GM12878 (cell line): Measurements from ENCODE around the gene IQCH. TPM values are rescaled to one million over a fixed set of nuclear protein-coding genes. Genes with fewer than 3 reads are reported as not detected.

Experiments
- ATAC-seq: fragments of 200-7000 bp; cut with Tn5 transposase; 3 replicates; pipeline ENCODE4 v1.9.1; 2020; ENCODE audit warnings: mild to moderate bottlenecking, moderate library complexity
- Bru-seq: library from RNA; stranded (reverse); fragments of 400-500 nt; gene quantifications from one replicate; lab custom pipeline; 2021; lab: Mats Ljungman, UMichigan
- BruChase-seq, 2 experiments: library from RNA; stranded (reverse); fragments of 400-500 nt; gene quantifications; one replicate each; lab custom pipeline; 2021; lab: Mats Ljungman, UMichigan
- BruUV-seq: library from RNA; stranded (reverse); fragments of 400-500 nt; replicated peaks from 2 replicates; lab custom pipeline; 2021; lab: Mats Ljungman, UMichigan
- CTCF ChIA-PET: fragments of 300-600 bp; sonication (Branson Sonifier 250); formaldehyde crosslinking; extraction: SDS; loops from one replicate; lab custom pipeline; 2021; ENCODE audit warnings: inconsistent platforms; lab: Yijun Ruan, JAX
- POLR2A ChIA-PET: fragments of 350-600 bp; formaldehyde crosslinking; extraction: SDS; loops from one replicate; lab custom pipeline; 2021; ENCODE audit warnings: inconsistent platforms; lab: Charles Lee
- RAD21 ChIA-PET: fragments of 300-600 bp; sonication (Branson Sonifier 250); formaldehyde crosslinking; loops from one replicate; lab custom pipeline; 2023; ENCODE audit warnings: antibody characterized with exemption; ENCODE audit not compliant: unreplicated experiment; lab: Charles Lee
- SMC1A ChIA-PET: fragments of 300-600 bp; sonication (Branson Sonifier 250); formaldehyde crosslinking; loops from one replicate; lab custom pipeline; 2023; ENCODE audit not compliant: unreplicated experiment, uncharacterized antibody; lab: Charles Lee
- DNase-seq: peaks from one replicate; pipeline ENCODE4 v3.0.0-alpha.2; 2011; ENCODE audit warnings: low read depth, low spot score
- FAIRE-seq: peaks from 3 replicates; lab custom pipeline; 2011; peaks lifted over from hg19 to GRCh38; lab: Jason Lieb, UNC
- H2AFZ ChIP-seq: 2 replicates; pipeline ENCODE4 v1.6.0; 2011; ENCODE audit warnings: low read depth, low read length, control low read depth; ENCODE audit not compliant: control insufficient read depth
- H3K27ac ChIP-seq: 2 replicates; pipeline ENCODE4 v1.5.1; 2011; ENCODE audit warnings: control low read depth; ENCODE audit not compliant: control insufficient read depth, insufficient read depth
- H3K27me3 ChIP-seq, 2 experiments: replicated peaks in 1 of 2; 2 replicates each; pipeline versions ENCODE4 v1.6.0 to v1.6.1; 2011; ENCODE audit warnings: low read length in 1 of 2; ENCODE audit not compliant: control insufficient read depth in 2 of 2, insufficient read depth in 2 of 2
- H3K36me3 ChIP-seq, 2 experiments: 2 replicates each; pipeline ENCODE4 v1.5.1; 2011; ENCODE audit warnings: low read length in 1 of 2; ENCODE audit not compliant: control insufficient read depth in 2 of 2, insufficient read depth in 2 of 2
- H3K4me1 ChIP-seq: 2 replicates; pipeline ENCODE4 v1.6.1; 2011; ENCODE audit warnings: mild to moderate bottlenecking, low read length, moderate library complexity, mixed read lengths; ENCODE audit not compliant: control insufficient read depth, insufficient read depth
- H3K4me2 ChIP-seq: 2 replicates; pipeline ENCODE4 v1.6.0; 2011; ENCODE audit warnings: control low read depth; ENCODE audit not compliant: control insufficient read depth, insufficient read depth
- H3K4me3 ChIP-seq: fragments of 200-600 bp; sonication (generic); 2 replicates; pipeline ENCODE4 v1.5.1; 2016
- H3K79me2 ChIP-seq: 2 replicates; pipeline ENCODE4 v1.6.0; 2011; ENCODE audit warnings: low read length; ENCODE audit not compliant: control insufficient read depth, insufficient read depth
- H3K9ac ChIP-seq: 2 replicates; pipeline ENCODE4 v1.8.0; 2011; ENCODE audit warnings: low read length, control low read depth, mixed read lengths; ENCODE audit not compliant: control insufficient read depth, insufficient read depth
- H3K9me3 ChIP-seq: replicated peaks from 3 replicates; pipeline ENCODE4 v1.5.1; 2011; ENCODE audit warnings: mild to moderate bottlenecking, low read length; ENCODE audit not compliant: control insufficient read depth, insufficient read depth
- H4K20me1 ChIP-seq: 2 replicates; pipeline ENCODE4 v1.6.0; 2011; ENCODE audit not compliant: control insufficient read depth, insufficient read depth
- ATF3 ChIP-seq: IDR thresholded peaks from 2 replicates; pipeline ENCODE4 v1.6.1; 2011; ENCODE audit warnings: low read depth, mild to moderate bottlenecking, low read length, moderate library complexity, borderline replicate concordance; ENCODE audit errors: extremely low read depth
- ATF7 ChIP-seq: fragments of 450-650 bp; IDR thresholded peaks from 2 replicates; pipeline ENCODE4 v1.6.1; 2016; ENCODE audit warnings: low read depth, mild to moderate bottlenecking
- CBX5 ChIP-seq: sonication (generic); IDR thresholded peaks from 2 replicates; pipeline ENCODE4 v1.6.1; 2016; ENCODE audit warnings: low read depth, moderate library complexity, mild to moderate bottlenecking, inconsistent platforms
- RAD21 ChIP-seq: IDR thresholded peaks from 2 replicates; pipeline ENCODE4 v1.6.1; 2011; ENCODE audit warnings: mild to moderate bottlenecking, low read depth, low read length, moderate library complexity; ENCODE audit not compliant: insufficient read depth
- RB1 ChIP-seq: fragments of 450-650 bp; formaldehyde crosslinking; IDR thresholded peaks from 2 replicates; pipeline ENCODE4 v1.6.1; 2017; ENCODE audit warnings: mild to moderate bottlenecking, borderline replicate concordance
- SP1 ChIP-seq: IDR thresholded peaks from one replicate; pipeline ENCODE4 v1.6.1; 2011; ENCODE audit warnings: low read depth, low read length
- SREBF1 ChIP-seq: IDR thresholded peaks from 2 replicates; pipeline ENCODE4 v1.6.1; 2012; ENCODE audit warnings: mild to moderate bottlenecking, low read length
- SUPT20H ChIP-seq: IDR thresholded peaks from 2 replicates; pipeline ENCODE4 v1.6.1; 2011; ENCODE audit warnings: low read depth, mild to moderate bottlenecking, low read length, moderate library complexity, borderline replicate concordance; ENCODE audit not compliant: control insufficient read depth
- USF2 ChIP-seq: IDR thresholded peaks from 2 replicates; pipeline ENCODE4 v1.6.1; 2011; ENCODE audit warnings: low read depth, low read length, improper control_type of control experiment, borderline replicate concordance
- ZNF24 ChIP-seq: fragments of 450-650 bp; IDR thresholded peaks from 2 replicates; pipeline ENCODE4 v1.6.1; 2017; ENCODE audit warnings: antibody characterized with exemption, mild to moderate bottlenecking
- WGBS: methylation state at CpG from one replicate; pipeline ENCODE4 v1.1.6; 2016; ENCODE audit warnings: low lambda C conversion rate; ENCODE audit not compliant: insufficient replicate concordance, insufficient coverage; ENCODE audit errors: missing lambda C conversion rate; 5-methylcytosine and 5-hydroxymethylcytosine counted together
- in situ Hi-C: fragments of 300-500 bp; cut with MboI; formaldehyde crosslinking; loops from 9 replicates; pipeline ENCODE4 v1.14.3; 2018; ENCODE audit warnings: mixed read lengths
- intact Hi-C: fragments of 100-400 bp; cut with micrococcal nuclease; formaldehyde crosslinking; loops from one replicate; pipeline ENCODE4 v1.14.2; 2022; ENCODE audit not compliant: unreplicated experiment
- long read RNA-seq, 2 experiments: library from polyadenylated mRNA; unstranded; transcript quantifications; one replicate each; pipeline ENCODE4 v2.0.0, GENCODE V29; 2019 to 2020
- polyA minus RNA-seq, 3 experiments: library from RNA; depleted of rRNA, polyadenylated mRNA; stranded (reverse); fragments of >200 nt; gene quantifications; 2 replicates each; pipeline ENCODE4 v1.2.3, GENCODE V29; 2011
- polyA plus RNA-seq, 11 experiments: library from polyadenylated mRNA; depleted of rRNA in 4 of 11; unstranded in 6 of 11; stranded (reverse) in 5 of 11; fragments of >200 nt; fragmentation: Nextera tagmentation in 4 of 11; fragmentation: Illumina TruSeq in 1 of 11; extraction: Ambion mirVana in 4 of 11; extraction: Trizol in 1 of 11; gene quantifications; 1 replicate in 1 of 11; 2 replicates in 10 of 11; pipeline versions ENCODE4 v1.2.1 to v1.2.3, GENCODE V29; 2011 to 2016; ENCODE audit warnings: inconsistent platforms in 2 of 11, missing spikeins in 2 of 11, low read depth in 1 of 11
- total RNA-seq, 4 experiments: library from RNA; depleted of rRNA in 3 of 4; stranded (reverse); fragments of >200 nt in 3 of 4; fragmentation: Illumina TruSeq in 1 of 4; extraction: Trizol in 1 of 4; gene quantifications; 2 replicates each; pipeline versions ENCODE4 v1.2.1 to v1.2.3, GENCODE V29; 2013 to 2021
- TF ChIP-seq, protein P1 (sequence below): fragments of 450-650 bp; conservative IDR thresholded peaks from 2 replicates; pipeline ENCODE4 v1.6.1; 2017; ENCODE audit warnings: mild to moderate bottlenecking, moderate library complexity
- TF ChIP-seq, protein P2 (sequence below): fragments of 450-650 bp; IDR thresholded peaks from 2 replicates; pipeline ENCODE4 v1.6.1; 2017; ENCODE audit warnings: low read depth, mild to moderate bottlenecking, moderate library complexity

IQCH gene
- total RNA-seq (2013; cell fraction: nucleolus; rRNA removed): 15.0 and 15.8 TPM in 2 replicates
- total RNA-seq (2014; rRNA removed) (1.2 TPM in 2 replicates), total RNA-seq (2014; rRNA removed; fragmentation: Illumina TruSeq; extraction: Trizol) (0.94 and 1.2 TPM in 2 replicates), total RNA-seq (2021) (0.41 and 0.96 TPM in 2 replicates), polyA plus RNA-seq (2011; rRNA removed) (0.31 and 0.92 TPM in 2 replicates), polyA plus RNA-seq (2014; fragmentation: Illumina TruSeq; extraction: Trizol) (0.48 and 1.2 TPM in 2 replicates), polyA plus RNA-seq (2014; fragmentation: Nextera tagmentation; extraction: Ambion mirVana) (1 to 10 TPM in 1 of 2 experiments, under 1 TPM in 1; 0.58 to 1.3 TPM), polyA plus RNA-seq (2014; rRNA removed) (0.29 and 0.99 TPM in 2 replicates), polyA plus RNA-seq (2016; fragmentation: Nextera tagmentation; extraction: Ambion mirVana) (1 to 10 TPM; 1.0 to 1.2 TPM), polyA minus RNA-seq (2011; rRNA and poly(A)+ RNA removed) (0.82 and 2.0 TPM in 2 replicates), Bru-seq, nascent RNA (percentile 29 among the genes with signal in this experiment), BruChase-seq, experiment 1, labeled RNA remaining after a 6-hour chase (percentile 23 among the genes with signal in this experiment), BruChase-seq, experiment 2, labeled RNA remaining after a 2-hour chase (percentile 25 among the genes with signal in this experiment)
- polyA plus RNA-seq (2011; ENCODE audit: low read depth): 0.20 TPM
- polyA plus RNA-seq (2011; cell fraction: cytosol; rRNA removed): 0.10 and 0.28 TPM in 2 replicates
- polyA plus RNA-seq (2011; cell fraction: nucleus; rRNA removed): 0.26 and 1.0 TPM in 2 replicates
- 0.62 and 0.81 TPM in 2 replicates for polyA plus RNA-seq (2012)
- 0.83 TPM in 1 of 2 replicates, not detected in the other for polyA minus RNA-seq (2011; cell fraction: cytosol; rRNA and poly(A)+ RNA removed)
- 1.1 and 2.7 TPM in 2 replicates for polyA minus RNA-seq (2011; cell fraction: nucleus; rRNA and poly(A)+ RNA removed)
- long read RNA-seq, experiment 1: 0 reads
- long read RNA-seq, experiment 2, partial matches to known transcripts: 1 of 6 reads
- long read RNA-seq, experiment 2, other reads (novel, unspliced or antisense): 5 of 6 reads

DNA sequence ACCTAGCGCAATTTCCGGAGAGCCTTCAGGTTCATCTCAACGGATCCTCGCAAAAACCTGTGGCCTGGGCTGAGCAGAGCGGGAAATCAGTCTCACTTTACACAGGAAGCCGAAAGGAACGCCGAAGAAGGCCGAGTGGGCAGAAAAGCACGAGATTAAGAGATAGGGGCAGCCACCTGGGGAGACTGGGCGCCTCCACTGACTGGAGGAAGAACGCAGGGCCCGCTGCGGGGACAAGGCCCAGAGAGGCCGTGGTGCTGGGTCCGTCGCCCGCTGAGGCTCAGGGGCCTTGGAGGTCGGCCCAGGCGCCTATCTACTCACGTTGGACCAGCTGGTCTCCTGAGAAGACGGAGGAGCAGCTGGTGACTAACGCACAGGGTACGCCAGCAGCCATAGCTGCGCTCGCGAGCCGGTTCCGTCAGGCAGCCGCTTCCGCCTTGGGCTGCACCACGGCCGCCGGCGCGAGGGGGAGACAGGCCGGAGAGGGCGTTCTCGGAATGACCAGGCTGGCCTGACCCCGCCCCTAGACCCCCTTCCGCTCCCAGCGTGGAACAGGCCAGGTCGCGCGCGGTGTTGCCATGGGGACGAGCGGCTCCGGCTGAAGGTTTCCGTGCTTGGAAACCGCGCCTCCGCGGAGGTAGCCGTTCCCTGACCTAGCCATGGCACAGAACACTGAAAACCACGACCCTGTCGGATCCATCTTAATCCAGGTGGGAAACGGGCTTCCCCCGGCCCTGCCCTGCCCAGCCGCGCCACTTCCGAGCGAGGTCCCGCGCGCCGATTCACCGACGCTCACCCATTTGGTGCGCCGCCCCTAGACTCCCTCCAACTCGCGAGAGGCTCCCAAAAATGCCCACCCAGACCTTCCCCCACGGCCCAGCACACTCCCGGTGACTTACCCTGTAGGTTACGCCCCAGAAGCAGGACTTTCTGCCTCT lies at the start of gene IQCH, which contains the start of gene AAGAB:
Gene IQCH, plus strand, starts transcription at position 549 of the 938 bp plus-strand sequence. Its CDS starts 111 bp downstream, at position 660.
Gene AAGAB, minus strand, starts transcription at position 424 of the 938 bp plus-strand sequence. Its CDS starts 30 bp downstream, at position 394.
- in situ Hi-C loops (no loop called here), intact Hi-C loops (loop anchor here (5.0 kb wide), 1 partner anchor 308 kb away; no protein-coding TSS in a partner anchor)
- 1% methylated on average over 65 of the region's 76 CpGs for WGBS
- H3K9ac ChIP-seq: peak within 1 kb of the TSS; percentile 90
- H3K27ac ChIP-seq: peak within 1 kb of the TSS; percentile 78
- H3K9me3 ChIP-seq: no peaks in the 10 kb centered on the region
- FAIRE-seq: peak; percentile 81
- ChIA-PET POLR2A (interaction anchor here (1.4 kb wide), 1 partner anchor 52 kb away, joined by 3 read pairs; no protein-coding TSS in a partner anchor), RAD21 (interaction anchor here (0.7 to 1.0 kb wide), 2 partner anchors 114 to 154 kb away, joined by 3 to 4 read pairs; no protein-coding TSS in a partner anchor), CTCF (interaction anchor here (0.6 to 1.3 kb wide), 2 partner anchors 15 to 1901 kb away, joined by 3 read pairs; no protein-coding TSS in a partner anchor), SMC1A (interaction anchor here (1.0 to 2.5 kb wide), 5 partner anchors 13 to 141 kb away, joined by 3 to 9 read pairs (median 3); no protein-coding TSS in a partner anchor)
- peak within 1 kb of the TSS; percentile 84 for H3K4me3 ChIP-seq
- peak; percentile 97 for ATAC-seq
- no peaks in the 10 kb centered on the region for H3K27me3 ChIP-seq
- H4K20me1 ChIP-seq: no peaks in the 10 kb centered on the region
- H3K36me3 ChIP-seq: no peaks in the 10 kb centered on the region
- H3K4me1 ChIP-seq: no peaks in the 10 kb centered on the region
- H3K79me2 ChIP-seq: peaks cover 25% of the 10 kb centered on the region
- DNase-seq: peak; percentile 90
- peak within 1 kb of the TSS; percentile 87 for H3K4me2 ChIP-seq
- BruUV-seq: no TSS peak
- peak within 1 kb of the TSS; percentile 87 for H2AFZ ChIP-seq
- TF ChIP-seq ATF7 (peak; percentile 99), SREBF1 (peak; percentile 99), RAD21 (no peak), SP1 (peak; percentile 99), USF2 (no peak), ZNF24 (0 out of 2 replicates have a peak, but pooled peaks have one; percentile 49), ATF3 (no peak), RB1 (peak; percentile 96; the same call in 1 of the 2 replicates), SUPT20H (no peak), CBX5 (peak; percentile 73; the same call in 1 of the 2 replicates)
- TF ChIP-seq, protein P1, sequence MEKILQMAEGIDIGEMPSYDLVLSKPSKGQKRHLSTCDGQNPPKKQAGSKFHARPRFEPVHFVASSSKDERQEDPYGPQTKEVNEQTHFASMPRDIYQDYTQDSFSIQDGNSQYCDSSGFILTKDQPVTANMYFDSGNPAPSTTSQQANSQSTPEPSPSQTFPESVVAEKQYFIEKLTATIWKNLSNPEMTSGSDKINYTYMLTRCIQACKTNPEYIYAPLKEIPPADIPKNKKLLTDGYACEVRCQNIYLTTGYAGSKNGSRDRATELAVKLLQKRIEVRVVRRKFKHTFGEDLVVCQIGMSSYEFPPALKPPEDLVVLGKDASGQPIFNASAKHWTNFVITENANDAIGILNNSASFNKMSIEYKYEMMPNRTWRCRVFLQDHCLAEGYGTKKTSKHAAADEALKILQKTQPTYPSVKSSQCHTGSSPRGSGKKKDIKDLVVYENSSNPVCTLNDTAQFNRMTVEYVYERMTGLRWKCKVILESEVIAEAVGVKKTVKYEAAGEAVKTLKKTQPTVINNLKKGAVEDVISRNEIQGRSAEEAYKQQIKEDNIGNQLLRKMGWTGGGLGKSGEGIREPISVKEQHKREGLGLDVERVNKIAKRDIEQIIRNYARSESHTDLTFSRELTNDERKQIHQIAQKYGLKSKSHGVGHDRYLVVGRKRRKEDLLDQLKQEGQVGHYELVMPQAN: peak; percentile 97
- TF ChIP-seq, protein P2, sequence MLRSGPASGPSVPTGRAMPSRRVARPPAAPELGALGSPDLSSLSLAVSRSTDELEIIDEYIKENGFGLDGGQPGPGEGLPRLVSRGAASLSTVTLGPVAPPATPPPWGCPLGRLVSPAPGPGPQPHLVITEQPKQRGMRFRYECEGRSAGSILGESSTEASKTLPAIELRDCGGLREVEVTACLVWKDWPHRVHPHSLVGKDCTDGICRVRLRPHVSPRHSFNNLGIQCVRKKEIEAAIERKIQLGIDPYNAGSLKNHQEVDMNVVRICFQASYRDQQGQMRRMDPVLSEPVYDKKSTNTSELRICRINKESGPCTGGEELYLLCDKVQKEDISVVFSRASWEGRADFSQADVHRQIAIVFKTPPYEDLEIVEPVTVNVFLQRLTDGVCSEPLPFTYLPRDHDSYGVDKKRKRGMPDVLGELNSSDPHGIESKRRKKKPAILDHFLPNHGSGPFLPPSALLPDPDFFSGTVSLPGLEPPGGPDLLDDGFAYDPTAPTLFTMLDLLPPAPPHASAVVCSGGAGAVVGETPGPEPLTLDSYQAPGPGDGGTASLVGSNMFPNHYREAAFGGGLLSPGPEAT: peak; percentile 88
